Loucy (cell line): ENCODE results near the gene LUC7L2.

Experiments used
- CTCF ChIP-seq: fragments of 200-600 bp; sonication (generic); conservative IDR thresholded peaks from 2 replicates; pipeline ENCODE4 v1.5.1; 2014; ENCODE audit warnings: mild to moderate bottlenecking, antibody characterized with exemption, low read length
- EZH2phosphoT487 ChIP-seq: fragments of 200-600 bp; IDR thresholded peaks from 2 replicates; pipeline ENCODE4 v1.6.1; 2018; ENCODE audit warnings: antibody characterized with exemption, mild to moderate bottlenecking, moderate library complexity, borderline replicate concordance

DNA sequence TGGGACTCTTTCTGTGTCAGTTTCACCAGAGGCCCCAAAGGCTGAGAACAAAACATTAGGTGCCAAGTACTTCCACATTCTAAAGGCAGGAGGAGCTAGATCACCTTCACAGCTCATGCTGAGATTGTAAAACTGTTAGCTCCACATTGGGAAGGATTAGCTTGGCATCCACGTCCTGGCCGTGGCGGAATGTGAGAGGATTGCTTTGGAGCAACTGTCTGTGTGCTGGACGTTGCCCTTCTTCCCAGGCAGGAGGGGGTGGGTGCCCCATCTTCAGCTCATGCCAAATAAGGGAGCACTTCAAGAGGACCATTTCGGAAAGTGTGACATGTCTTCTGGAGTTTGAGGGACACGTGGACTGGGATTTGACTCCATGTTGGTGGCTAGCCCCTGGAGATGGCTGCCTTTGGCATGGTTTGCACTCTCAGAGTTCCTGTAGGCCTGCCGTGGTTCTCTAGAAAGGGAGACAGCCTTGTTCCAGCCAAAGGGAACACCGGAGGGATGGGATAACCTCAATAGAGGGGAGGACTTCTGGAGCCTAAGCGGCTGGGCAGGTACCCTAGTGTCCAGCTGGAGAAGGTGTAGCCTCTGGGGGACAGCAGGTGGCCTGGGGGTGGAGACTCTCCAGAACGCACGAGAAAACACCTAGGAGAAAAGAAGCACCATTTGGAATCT is 38.5 kb upstream of the LUC7L2 start:
- TF ChIP-seq CTCF (peak; percentile 56), EZH2phosphoT487 (no peak)
